ENCODE measurements around the gene EPB41L3.
A peak's percentile ranks its signal among the peaks of the same experiment; 100 is the strongest.

Gene EPB41L3

DNA sequence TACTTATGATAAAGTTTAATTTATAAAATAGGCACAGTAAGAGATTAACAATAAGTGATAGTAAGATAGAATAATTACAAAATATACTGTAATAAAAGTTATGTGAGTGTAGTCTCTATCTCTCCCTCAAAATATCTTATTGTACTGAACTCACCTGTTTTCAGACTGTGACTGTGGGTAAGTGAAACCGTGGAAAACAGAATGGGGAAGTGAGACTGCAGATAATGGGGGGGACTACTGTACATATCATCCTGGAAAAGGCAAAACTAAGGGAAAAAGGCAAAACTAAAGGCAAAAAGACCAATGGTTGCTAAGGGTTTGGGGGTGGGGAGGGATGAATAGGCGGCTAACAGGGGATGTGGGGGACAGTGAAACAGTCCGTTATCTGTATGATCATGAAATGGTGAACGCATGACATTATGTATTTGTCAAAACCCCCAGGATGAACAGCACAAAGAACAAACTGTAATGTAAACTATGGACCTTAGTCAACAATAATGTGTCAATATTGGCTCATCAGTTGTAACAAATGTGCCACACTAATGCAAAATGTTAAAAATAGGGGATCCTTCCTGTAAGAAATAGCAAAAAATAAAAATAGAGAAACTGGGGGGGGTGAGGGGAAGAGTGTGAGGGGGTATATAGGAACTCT, 93.8 kb downstream of the EPB41L3 start:
- no peak for DNase-seq

DNA sequence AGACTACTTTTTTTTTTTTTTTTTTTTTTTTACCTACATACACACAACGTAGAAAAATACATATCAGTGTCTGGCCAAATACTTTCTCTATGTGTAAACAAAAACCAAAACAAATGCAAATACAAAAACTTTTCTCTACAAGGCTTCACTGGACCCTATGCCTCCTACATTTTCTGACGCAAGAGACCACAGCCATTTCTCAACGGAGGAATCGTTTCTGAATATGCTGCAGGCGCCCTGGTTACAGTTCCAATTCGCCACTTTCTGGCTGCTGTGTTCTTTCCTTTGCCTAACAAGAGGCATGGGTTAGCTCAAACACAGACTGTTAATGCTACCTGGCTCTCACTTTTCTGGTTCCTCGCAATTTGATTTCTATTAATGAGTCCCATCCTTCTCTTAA, 96.4 kb downstream of the EPB41L3 start:
- no peak for DNase-seq

GRCh38 chr18:5444847-5445246, 99.0 kb downstream of the EPB41L3 start:
- no peak for DNase-seq

- peak; percentile 52 for DNase-seq
Observed at GRCh38 chr18:5444269-5444668, 99.5 kb downstream of the EPB41L3 start.

DNA sequence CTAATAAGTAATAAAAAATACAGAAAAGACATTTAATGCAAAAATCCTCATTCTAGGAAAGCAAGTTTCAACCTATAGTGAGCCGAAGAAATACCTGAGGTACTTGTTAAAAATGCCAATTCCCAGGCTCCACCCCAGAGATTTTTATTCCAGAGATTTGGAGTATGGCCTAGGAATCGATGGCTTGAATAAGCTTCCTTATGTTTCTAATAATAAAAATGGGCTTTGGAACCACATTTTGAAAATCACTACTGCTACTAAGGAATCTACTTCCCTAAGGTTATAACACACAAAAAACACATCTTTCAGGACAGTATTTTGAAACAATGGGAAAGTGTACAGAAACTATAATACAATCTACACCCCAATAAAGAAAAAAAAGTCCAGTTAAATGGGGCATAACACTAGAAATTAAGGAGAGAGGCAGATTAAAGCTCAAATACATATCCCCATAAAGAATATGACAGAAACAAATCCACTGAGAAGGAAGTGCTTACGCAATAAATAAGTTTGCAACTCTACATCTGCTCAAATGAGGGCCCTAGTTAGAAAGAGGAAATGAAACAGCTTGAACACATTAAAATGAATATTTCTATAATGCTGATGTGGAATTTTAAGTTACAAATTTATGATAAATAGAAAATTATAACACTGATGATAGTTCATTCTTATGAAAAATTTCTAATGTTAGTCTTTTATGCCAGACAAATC, 103.7 kb downstream of the EPB41L3 start:
- no peak for DNase-seq

- DNase-seq: no peak
Observed at GRCh38 chr18:5434425-5434824, 109.4 kb downstream of the EPB41L3 start.

GRCh38 chr18:5431836-5432575, 111.8 kb downstream of the EPB41L3 start:
- DNase-seq: no peak

DNA sequence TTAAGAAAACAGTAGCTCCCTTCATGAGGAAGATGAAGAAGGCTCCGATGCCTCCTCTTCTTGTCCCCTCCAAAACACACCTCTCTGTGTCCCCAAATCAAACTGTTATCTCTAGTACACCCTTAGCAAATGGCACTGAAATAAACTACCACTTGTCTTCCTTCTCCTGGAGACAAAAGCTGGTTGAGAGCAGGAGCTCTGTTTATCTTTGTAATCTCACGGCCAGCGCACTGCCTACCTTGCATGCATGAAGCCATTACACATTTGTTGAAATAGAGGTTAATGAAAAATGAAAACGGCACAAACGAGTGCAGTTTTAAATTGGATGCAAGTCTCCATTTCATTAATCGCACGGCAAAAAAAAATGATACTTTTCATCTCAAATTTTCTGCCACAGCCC, 113.7 kb downstream of the EPB41L3 start:
- DNase-seq: no peak

GRCh38 chr18:5429681-5430080, 114.1 kb downstream of the EPB41L3 start:
- DNase-seq: no peak

GRCh38 chr18:5425721-5426120, 118.1 kb downstream of the EPB41L3 start:
- DNase-seq: no peak

DNA sequence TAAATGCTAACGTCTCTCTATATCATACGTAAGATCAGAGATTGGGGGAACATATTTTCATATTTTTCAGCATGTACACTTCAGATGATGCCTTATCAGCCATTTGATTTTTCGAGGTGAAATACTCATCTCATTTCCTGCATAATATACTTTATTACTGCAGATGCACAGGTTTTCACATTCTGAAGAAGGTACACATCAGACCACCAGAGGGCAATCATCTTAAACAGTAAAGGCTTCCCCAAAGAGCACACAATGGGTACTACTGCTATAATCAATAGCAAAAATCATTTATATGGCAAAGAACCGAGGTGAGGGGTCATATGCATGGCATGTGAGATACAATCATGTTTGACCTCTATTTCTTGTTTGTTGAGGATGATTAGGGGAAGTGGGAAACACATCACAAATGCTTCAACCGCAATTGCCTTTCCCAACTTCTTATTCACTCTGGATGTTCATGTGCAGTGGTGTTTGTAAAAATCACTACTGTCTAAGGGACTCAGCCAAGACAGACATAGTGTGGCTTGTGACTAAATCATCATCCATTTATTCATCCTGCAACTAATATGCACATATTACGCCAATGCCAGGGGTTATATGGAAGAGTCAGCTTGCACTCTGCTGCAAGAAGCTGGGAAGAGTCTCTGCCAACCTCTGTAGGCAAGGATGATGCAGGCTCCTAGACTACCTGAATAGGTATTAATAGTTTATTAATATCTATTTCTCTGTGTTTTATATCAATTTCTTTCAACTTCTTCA, 118.7 kb downstream of the EPB41L3 start:
- DNase-seq: peak; percentile 45

DNA sequence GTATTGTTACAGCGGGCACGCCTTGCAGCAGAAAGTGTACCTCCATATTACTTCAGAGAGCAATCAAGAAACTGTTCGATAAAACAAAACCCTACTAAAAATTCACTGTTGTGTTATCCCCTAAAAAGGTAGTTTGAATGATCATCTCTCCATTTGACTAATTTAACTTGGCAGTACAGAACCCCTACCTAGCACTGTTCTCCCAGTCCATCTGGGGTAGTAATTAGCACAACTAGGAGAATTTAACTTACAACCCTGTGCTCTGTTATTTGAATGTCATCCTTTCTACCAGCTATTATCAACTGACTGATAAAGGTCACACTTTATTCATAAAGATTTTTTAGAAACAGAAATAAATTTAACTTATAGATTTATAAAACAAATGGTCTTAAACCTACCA, 121.2 kb downstream of the EPB41L3 start:
- no peak for DNase-seq

- no peak for DNase-seq
Observed at GRCh38 chr18:5421981-5422380, 121.8 kb downstream of the EPB41L3 start.

DNA sequence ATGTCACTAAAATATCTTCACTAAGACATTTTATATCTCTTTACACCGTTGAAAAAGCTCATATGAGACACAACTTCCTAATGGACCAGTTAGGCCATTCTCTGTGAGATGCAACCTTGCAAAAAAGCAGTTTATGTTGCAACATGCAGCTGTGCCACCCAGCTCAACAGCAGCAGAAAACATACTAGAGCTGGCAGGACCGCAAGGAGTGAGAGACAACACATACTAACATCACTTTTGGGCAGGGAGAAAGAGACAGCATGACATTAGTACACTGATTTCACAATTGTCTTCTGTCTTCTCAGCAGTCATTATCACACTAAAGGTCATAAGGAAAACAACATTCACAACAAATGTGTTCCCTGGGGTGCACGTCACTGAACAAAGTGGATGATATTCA, 122.9 kb downstream of the EPB41L3 start:
- DNase-seq: no peak

GRCh38 chr18:5419601-5420000, 124.2 kb downstream of the EPB41L3 start:
- DNase-seq: no peak

- DNase-seq: no peak
Observed at GRCh38 chr18:5419030-5419429, 124.8 kb downstream of the EPB41L3 start.

DNA sequence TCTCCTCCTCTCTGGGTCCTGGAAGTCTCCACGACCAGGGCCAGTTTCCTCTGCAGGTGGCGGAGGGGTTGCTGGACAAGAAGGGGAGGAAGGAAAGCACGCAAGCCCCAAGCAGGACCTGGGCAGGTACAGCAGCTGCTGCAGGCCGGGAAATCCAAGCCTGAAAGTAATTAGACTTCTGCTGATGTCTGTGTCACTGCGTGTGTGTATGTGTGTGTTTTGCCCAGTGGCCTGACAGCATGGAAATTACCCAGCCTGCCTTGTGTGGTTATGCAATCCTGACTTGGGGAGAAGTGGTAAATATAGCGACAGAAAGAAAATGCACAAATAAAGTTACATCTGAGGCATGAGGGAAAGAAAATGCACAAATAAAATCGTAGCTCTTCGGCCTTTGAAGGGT, 126.5 kb downstream of the EPB41L3 start:
- peak; percentile 8 for DNase-seq

DNA sequence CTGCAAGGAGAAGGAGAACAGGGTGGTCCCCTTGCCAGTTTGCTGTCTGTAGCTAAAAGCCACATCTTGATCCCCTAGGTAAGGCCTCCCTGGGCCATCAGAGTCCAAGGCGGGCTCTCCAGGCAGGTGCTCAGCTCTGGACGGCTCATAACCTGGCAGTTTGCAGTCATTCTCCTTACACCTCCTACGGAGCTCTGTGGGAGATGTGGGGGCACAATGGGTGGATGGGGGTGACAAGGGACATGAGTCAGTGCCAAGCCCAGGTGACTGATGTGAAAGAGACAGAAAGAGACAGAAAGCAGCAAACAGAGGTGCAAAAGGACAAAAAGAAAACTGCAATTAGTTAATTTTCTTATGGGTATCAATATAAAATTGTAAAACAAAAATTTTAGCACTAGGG, 127.7 kb downstream of the EPB41L3 start:
- no peak for DNase-seq

DNA sequence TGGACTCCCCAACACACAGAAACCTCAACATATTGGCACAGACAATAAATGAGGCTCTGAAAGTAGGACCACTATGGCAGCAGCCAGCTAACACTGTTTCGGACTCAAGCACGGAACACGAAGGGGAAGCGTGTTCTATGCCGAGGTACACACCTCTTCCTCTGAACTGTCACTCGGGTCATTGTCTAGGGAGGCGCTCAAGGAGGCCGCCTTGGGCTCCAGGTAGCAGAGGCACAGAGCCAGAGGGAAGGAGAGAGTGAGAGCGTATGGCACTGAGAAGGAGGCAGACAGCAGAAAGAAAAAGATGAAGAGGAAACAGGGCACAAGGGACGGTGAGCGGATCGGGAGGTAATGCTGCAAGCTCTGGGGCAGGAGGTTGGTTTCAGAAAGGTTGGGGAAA, 128.1 kb downstream of the EPB41L3 start:
- no peak for DNase-seq

- no peak for DNase-seq
Observed at GRCh38 chr18:5415031-5415430, 128.8 kb downstream of the EPB41L3 start.

DNA sequence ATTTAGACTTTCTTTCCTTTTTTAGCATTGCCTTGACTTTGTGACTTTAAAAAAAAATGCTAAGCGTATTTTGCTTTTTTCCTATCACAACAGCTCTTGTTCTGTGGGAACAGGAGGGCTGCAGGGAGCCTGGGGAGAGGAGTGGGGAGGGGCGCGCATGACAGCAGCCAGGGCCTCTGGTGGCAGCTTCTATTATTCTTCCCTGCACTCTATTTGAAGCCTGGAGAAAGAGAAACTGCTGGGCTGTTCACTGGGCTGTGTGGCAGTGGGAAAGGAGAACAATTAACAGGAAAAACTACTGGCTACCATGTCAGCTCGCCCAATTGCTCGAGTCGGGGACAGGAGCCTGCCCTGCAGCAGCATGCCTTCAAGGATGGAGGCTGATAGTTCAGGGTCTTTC, 129.3 kb downstream of the EPB41L3 start:
- no peak for DNase-seq

GRCh38 chr18:5413447-5413846, 130.3 kb downstream of the EPB41L3 start:
- no peak for DNase-seq

GRCh38 chr18:5410582-5410981, 133.2 kb downstream of the EPB41L3 start:
- DNase-seq: no peak
